Measurements from ENCODE around the gene INPP4A.

The INPP4A gene

DNA sequence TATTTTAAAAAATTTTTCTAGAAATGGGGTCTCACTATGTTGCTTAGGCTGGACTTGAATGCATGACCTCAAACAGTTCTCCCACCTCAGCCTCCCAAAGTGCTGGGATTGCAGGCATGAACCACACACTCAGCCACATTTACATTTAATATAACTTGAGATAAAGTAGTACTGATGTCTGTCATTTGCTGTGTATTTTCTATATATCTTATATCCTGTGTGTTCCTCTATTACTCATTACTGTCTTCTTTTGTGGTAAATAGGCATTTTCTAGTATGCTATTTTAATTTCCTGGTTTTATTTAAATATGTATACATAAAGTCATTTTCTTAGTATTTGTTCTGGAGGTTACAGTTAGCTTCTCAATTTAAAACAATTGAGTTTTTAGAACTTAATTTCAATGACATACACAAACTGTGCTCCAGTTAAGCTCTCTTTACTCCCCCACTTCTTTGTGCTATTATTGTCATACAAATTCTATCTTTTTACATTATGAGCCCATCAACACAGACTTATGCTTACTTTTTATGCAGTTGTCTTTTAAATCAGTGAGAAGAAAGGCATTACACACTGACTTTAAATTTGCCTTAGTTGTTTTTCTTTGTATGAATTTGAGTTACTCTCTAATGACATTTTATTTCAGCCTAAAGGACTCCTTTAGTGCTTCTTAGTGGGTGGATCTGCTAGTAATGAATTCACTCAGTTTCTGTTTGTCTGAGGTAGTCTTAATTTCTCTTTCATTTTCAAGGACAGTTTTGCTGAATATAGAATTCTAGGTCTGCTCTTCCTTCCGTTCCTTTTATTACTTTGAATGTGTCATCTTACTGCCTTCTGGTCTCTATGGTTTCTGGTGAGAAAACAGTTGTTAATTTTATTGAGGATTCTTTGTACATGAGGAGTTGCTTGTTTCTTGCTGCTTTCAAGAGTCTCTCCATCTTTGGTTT lies 6.2 kb upstream of the INPP4A start:
- DNase-seq = no peak

- DNase-seq = no peak
Measured at GRCh38 chr2:98441706-98442450, 2.8 kb upstream of the INPP4A start.

GRCh38 chr2:98442488-98442887 lies 2.2 kb upstream of the INPP4A start:
- DNase-seq = no peak

DNA sequence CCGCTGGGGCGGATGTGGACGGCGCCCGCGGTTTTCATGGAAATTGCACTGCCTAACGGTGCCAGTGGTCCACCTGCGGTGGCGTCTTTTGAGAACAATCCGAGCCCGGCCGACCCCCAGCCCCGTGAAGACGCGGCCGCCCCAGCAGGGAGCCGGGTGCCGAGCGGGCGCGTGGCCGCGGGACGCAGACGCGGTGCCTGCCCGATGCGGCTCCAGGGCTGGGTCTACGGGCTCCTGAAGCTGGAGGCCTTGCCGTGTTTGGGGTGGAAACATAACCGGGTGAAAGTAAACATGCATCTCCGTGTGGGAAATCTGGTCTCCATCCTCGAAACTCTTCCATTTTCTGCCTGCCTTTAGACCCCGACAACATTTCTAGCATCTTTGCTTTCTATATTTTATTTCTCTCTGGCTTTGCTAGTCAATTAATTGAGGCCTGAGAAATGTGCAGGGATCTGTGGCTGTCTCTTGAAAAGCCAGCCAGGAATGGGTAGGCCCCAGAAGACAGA lies 572 bp downstream of the INPP4A start:
- DNase-seq = no peak

GRCh38 chr2:98445683-98446581 lies 1.3 kb downstream of the INPP4A start:
- no peak for DNase-seq

DNA sequence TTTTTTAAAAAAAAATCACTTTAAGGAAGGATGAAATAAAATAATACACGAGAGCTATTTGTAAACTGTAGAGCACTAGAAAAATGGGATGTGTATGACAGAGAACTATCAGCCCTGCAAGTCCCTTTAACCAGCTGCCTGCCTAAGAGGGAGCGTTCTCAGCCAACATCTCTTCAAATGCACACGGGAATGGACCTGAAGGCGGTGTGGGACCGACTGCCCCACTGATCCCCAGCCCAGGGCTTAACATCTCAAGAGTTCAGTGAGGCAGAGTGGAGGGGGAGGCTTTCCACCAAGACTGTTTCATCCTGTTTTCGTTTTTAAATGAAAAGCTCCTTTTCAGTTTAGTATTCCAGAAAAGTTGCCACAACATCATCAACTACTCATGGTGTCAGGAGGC lies 2.2 kb downstream of the INPP4A start:
- no peak for DNase-seq

- DNase-seq = no peak
Measured at GRCh38 chr2:98448441-98449145, 3.9 kb downstream of the INPP4A start.

GRCh38 chr2:98452396-98453027 lies 7.9 kb downstream of the INPP4A start:
- no peak for DNase-seq

GRCh38 chr2:98453083-98453482 lies 8.4 kb downstream of the INPP4A start:
- DNase-seq = no peak

- DNase-seq = no peak
Measured at GRCh38 chr2:98453531-98453930, 8.9 kb downstream of the INPP4A start.

- DNase-seq = no peak
Measured at GRCh38 chr2:98454073-98454472, 9.4 kb downstream of the INPP4A start.

- no peak for DNase-seq
Measured at GRCh38 chr2:98454500-98455235, 10.0 kb downstream of the INPP4A start.

- no peak for DNase-seq
Measured at GRCh38 chr2:98455494-98455976, 10.9 kb downstream of the INPP4A start.

GRCh38 chr2:98457045-98457696 lies 12.5 kb downstream of the INPP4A start:
- no peak for DNase-seq

DNA sequence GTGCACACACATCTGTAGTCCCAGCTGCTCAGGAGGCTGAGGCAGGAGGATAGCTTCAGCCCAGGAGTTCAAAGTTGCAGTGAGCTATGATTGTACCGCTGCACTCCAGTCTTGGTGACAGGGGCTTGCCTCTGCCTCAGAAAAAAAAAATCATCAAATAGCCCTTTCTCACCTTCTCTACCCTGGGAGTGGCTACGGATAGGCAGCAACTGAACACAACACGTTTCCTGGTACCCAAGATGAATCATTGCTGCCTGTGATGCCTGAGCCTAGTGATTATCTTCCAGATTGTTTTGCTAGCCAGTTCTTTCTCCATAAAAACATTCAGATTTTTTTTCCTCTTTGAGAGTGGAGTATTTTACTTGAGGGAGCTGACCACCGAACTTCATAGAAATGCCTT lies 13.5 kb downstream of the INPP4A start:
- DNase-seq = no peak

- DNase-seq = no peak
Measured at GRCh38 chr2:98458667-98459380, 14.2 kb downstream of the INPP4A start.

DNA sequence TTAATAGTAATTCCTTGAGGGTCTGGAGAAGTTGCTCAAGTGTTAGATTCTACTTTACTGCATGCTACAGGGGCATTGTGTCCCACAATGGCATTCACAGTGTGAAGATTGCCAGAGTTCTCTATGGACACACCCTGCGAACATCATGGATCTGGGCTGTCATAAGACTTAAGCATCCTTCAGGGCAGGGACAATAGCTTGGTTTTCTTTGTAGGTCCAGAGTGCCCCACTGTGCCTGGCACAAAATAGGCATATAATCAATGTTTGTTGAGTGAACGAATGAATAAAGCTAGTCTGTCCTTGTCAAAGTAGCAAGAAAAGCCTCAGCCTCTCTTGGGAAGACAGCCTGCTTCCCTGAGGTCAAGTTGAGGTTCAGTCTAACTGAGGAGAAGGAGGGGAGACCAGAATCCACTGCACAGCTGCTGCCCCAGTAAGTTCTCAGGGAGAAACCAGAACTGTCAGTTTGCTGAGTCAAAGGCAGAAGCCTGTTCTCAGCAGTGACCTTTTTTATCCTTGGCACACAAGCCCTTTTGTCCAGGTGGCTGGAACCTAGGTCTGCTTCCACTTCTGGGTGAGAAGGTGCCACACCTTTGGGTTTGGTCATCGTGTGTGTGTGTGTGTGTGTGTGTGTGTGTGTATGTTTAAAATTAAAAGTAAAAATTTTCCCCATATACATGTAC lies 15.0 kb downstream of the INPP4A start:
- no peak for DNase-seq

DNA sequence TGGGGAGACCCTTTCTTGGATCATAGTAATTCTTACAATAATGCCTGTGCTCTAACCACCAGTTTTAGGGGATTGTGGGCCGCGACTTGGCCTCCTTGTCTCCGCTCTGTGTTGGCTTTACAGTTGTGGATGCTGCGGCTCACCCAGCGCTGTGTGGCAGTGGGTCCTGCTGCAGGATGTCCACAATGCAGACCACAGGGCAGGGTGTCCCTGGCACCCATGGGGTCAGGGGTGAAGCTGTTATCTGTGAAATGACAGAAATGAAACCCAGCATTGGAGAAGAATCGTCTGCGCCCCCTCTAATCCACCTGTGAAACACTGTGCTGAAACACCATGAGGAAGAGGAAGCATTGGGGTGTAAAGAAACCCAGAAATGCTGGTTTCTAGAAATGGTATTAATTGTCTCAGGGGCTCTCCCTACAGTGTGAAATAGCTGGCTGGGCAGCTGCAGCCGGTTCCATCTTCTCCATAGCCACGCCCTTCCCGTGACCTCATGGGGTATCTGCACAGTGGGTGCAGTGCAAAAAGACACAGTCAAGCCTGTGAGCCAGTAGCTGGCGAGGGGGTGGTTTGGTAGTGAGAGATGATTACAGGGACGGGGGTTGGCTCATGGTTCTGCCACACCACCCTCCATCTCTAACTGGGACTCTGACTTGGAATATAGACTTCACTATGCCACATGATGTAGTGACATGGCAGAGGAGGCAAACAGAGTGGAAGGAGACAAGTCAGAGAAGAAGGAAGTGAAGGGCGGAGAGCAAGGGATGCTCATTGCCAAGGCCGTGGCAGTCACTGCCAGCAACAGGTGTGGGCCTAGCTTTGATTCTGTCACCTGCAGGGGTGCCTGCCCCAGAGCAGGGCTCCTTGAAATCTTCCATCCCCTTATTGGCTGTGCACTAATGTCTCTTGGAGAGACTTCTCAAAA lies 16.2 kb downstream of the INPP4A start:
- DNase-seq = peak; percentile 49
